H1 (cell line): ENCODE measurements around the gene PRKD1. TPM values are rescaled to one million over a fixed set of nuclear protein-coding genes. Genes with fewer than 3 reads are reported as not detected.

Experiments
- CTCF ChIA-PET: fragments of 300-600 bp; sonication (Branson Sonifier 250); formaldehyde crosslinking; loops from one replicate; lab custom pipeline; 2021; ENCODE audit not compliant: partially characterized antibody; lab: Charles Lee
- POLR2A ChIA-PET: fragments of 300-600 bp; sonication (Branson Sonifier 250); formaldehyde crosslinking; loops from one replicate; lab custom pipeline; 2021; ENCODE audit warnings: inconsistent platforms; ENCODE audit not compliant: partially characterized antibody; lab: Charles Lee
- DNase-seq, 2 experiments: peaks; one replicate each; pipeline versions ENCODE4 v3.0.0 to v3.0.0-alpha.2; 2010 to 2022; ENCODE audit warnings: low spot score in 2 of 2, low read depth in 1 of 2, mixed read lengths in 1 of 2
- FAIRE-seq: peaks from 2 replicates; lab custom pipeline; 2011; peaks lifted over from hg19 to GRCh38; lab: Jason Lieb, UNC
- H2AFZ ChIP-seq: 2 replicates; pipeline ENCODE4 v1.8.1; 2012; ENCODE audit warnings: low read length, inconsistent platforms
- H2AK5ac ChIP-seq: 2 replicates; pipeline ENCODE4 v1.6.1; 2013; ENCODE audit warnings: low read depth, low read length
- H2BK120ac ChIP-seq: replicated peaks from 2 replicates; pipeline ENCODE3; 2013; ENCODE audit warnings: low read depth, low read length, inconsistent platforms
- H2BK12ac ChIP-seq: 2 replicates; pipeline ENCODE4 v1.6.1; 2013; ENCODE audit warnings: low read depth, low read length
- H2BK15ac ChIP-seq: 2 replicates; pipeline ENCODE4 v1.6.1; 2013; ENCODE audit warnings: low read length
- H2BK20ac ChIP-seq: 2 replicates; pipeline ENCODE4 v1.6.1; 2013; ENCODE audit warnings: low read length
- H2BK5ac ChIP-seq: 2 replicates; pipeline ENCODE4 v1.6.1; 2013; ENCODE audit warnings: low read depth, low read length
- H3K14ac ChIP-seq: 2 replicates; pipeline ENCODE4 v1.6.1; 2013; ENCODE audit warnings: inconsistent platforms; ENCODE audit not compliant: insufficient read length
- H3K18ac ChIP-seq: 2 replicates; pipeline ENCODE4 v1.6.1; 2013; ENCODE audit warnings: low read length; ENCODE audit errors: extremely low read depth
- H3K23ac ChIP-seq: 2 replicates; pipeline ENCODE4 v1.6.1; 2013; ENCODE audit warnings: inconsistent platforms; ENCODE audit not compliant: insufficient read length
- H3K23me2 ChIP-seq: 2 replicates; pipeline ENCODE4 v1.6.1; 2013; ENCODE audit warnings: low read depth, low read length
- H3K27ac ChIP-seq: 2 replicates; pipeline ENCODE4 v1.6.1; 2011; ENCODE audit warnings: low read depth, low read length, inconsistent platforms
- H3K27me3 ChIP-seq, 4 experiments: replicated peaks in 1 of 4; 1 replicate in 1 of 4; 2 replicates in 3 of 4; pipeline versions ENCODE4 v1.6.1 to v1.8.1; 2011 to 2013; ENCODE audit warnings: low read length in 3 of 4, mild to moderate bottlenecking in 3 of 4, inconsistent platforms in 2 of 4, mixed read lengths in 2 of 4, moderate library complexity in 1 of 4; ENCODE audit not compliant: control insufficient read depth in 3 of 4, insufficient read depth in 3 of 4; ENCODE audit errors: extremely low read depth in 1 of 4
- H3K36me3 ChIP-seq, 4 experiments: 2 replicates each; pipeline versions ENCODE4 v1.6.1 to v1.8.1; 2011 to 2013; ENCODE audit warnings: mild to moderate bottlenecking in 4 of 4, low read length in 3 of 4, moderate library complexity in 2 of 4, control low read depth in 1 of 4, inconsistent platforms in 1 of 4; ENCODE audit not compliant: insufficient read depth in 4 of 4, control insufficient read depth in 2 of 4
- H3K4ac ChIP-seq: replicated peaks from 2 replicates; pipeline ENCODE3; 2013; ENCODE audit warnings: low read length, low read depth, mixed read lengths, inconsistent platforms; ENCODE audit not compliant: insufficient read length
- H3K4me1 ChIP-seq, 4 experiments: replicated peaks in 1 of 4; 1 replicate in 1 of 4; 2 replicates in 3 of 4; pipeline versions ENCODE4 v1.6.1 to v1.8.1; 2011 to 2013; ENCODE audit warnings: low read length in 3 of 4, inconsistent platforms in 2 of 4, mixed read lengths in 1 of 4; ENCODE audit not compliant: insufficient read depth in 4 of 4, control insufficient read depth in 3 of 4
- H3K4me2 ChIP-seq, 2 experiments: 2 replicates each; pipeline versions ENCODE4 v1.6.1 to v1.8.1; 2011 to 2013; ENCODE audit warnings: low read depth in 2 of 2, low read length in 2 of 2, control low read depth in 1 of 2, inconsistent platforms in 1 of 2, mild to moderate bottlenecking in 1 of 2; ENCODE audit not compliant: insufficient read depth in 1 of 2
- H3K4me3 ChIP-seq, 4 experiments: fragments of 200-600, 300-600 bp in 1 of 4; sonication (generic), shearing (Covaris generic), sonication (Bioruptor Twin) in 1 of 4; 2 replicates each; pipeline versions ENCODE4 v1.5.1 to v1.8.1; 2011 to 2016; ENCODE audit warnings: low read length in 4 of 4, low read depth in 3 of 4, control low read depth in 2 of 4, inconsistent platforms in 2 of 4, mild to moderate bottlenecking in 2 of 4, mixed read lengths in 1 of 4, moderate library complexity in 1 of 4; ENCODE audit not compliant: insufficient read depth in 2 of 4; ENCODE audit errors: extremely low read depth in 1 of 4
- H3K56ac ChIP-seq: replicated peaks from 2 replicates; pipeline ENCODE3; 2013; ENCODE audit warnings: low read depth, mild to moderate bottlenecking, mixed read lengths, low read length, inconsistent platforms; ENCODE audit not compliant: insufficient read length
- H3K79me1 ChIP-seq: 2 replicates; pipeline ENCODE4 v1.6.1; 2013; ENCODE audit warnings: low read depth, low read length, control low read depth
- H3K79me2 ChIP-seq, 2 experiments: 2 replicates each; pipeline versions ENCODE4 v1.6.1 to v1.8.1; 2012 to 2013; ENCODE audit warnings: low read length in 2 of 2, mild to moderate bottlenecking in 2 of 2, inconsistent platforms in 1 of 2; ENCODE audit not compliant: insufficient read depth in 2 of 2, control insufficient read depth in 1 of 2
- H3K9ac ChIP-seq, 4 experiments: replicated peaks in 1 of 4; 1 replicate in 1 of 4; 2 replicates in 3 of 4; pipeline versions ENCODE4 v1.6.1 to v1.8.1; 2011 to 2013; ENCODE audit warnings: low read depth in 3 of 4, low read length in 3 of 4, control low read depth in 2 of 4, mild to moderate bottlenecking in 2 of 4, moderate library complexity in 2 of 4, inconsistent platforms in 1 of 4; ENCODE audit errors: extremely low read depth in 1 of 4
- H3K9me3 ChIP-seq, 2 experiments: 2 replicates each; pipeline versions ENCODE4 v1.6.1 to v1.8.1; 2012 to 2013; ENCODE audit warnings: mild to moderate bottlenecking in 2 of 2, moderate library complexity in 2 of 2, control low read depth in 1 of 2, inconsistent platforms in 1 of 2, low read depth in 1 of 2, low read length in 1 of 2, mixed read lengths in 1 of 2; ENCODE audit not compliant: insufficient read depth in 2 of 2
- H4K20me1 ChIP-seq, 2 experiments: replicated peaks in 1 of 2; 2 replicates each; pipeline versions ENCODE3 to v1.8.1; 2011 to 2013; ENCODE audit warnings: inconsistent platforms in 2 of 2, low read length in 2 of 2, mild to moderate bottlenecking in 1 of 2; ENCODE audit not compliant: insufficient read depth in 2 of 2, control insufficient read depth in 1 of 2
- H4K5ac ChIP-seq: 2 replicates; pipeline ENCODE4 v1.6.1; 2013; ENCODE audit warnings: low read length, low read depth, mixed read lengths, inconsistent platforms; ENCODE audit not compliant: insufficient read length
- H4K8ac ChIP-seq: 2 replicates; pipeline ENCODE4 v1.8.0; 2013; ENCODE audit warnings: mild to moderate bottlenecking, moderate library complexity, low read length, inconsistent platforms; ENCODE audit not compliant: insufficient read depth; ENCODE audit errors: extremely low read depth
- H4K91ac ChIP-seq: replicated peaks from 2 replicates; pipeline ENCODE3; 2013; ENCODE audit warnings: low read length, mixed read lengths, inconsistent platforms; ENCODE audit not compliant: insufficient read length
- E2F6 ChIP-seq: IDR thresholded peaks from 2 replicates; pipeline ENCODE4 v1.6.1; 2012; ENCODE audit warnings: inconsistent platforms
- GABPA ChIP-seq: IDR thresholded peaks from 2 replicates; pipeline ENCODE4 v1.6.1; 2011; ENCODE audit warnings: mild to moderate bottlenecking, low read length, moderate library complexity, borderline replicate concordance; ENCODE audit not compliant: insufficient read depth
- RAD21 ChIP-seq, 2 experiments: IDR thresholded peaks in 1 of 2; conservative IDR thresholded peaks in 1 of 2; 2 replicates each; pipeline ENCODE4 v1.6.1; 2011; ENCODE audit warnings: low read depth in 2 of 2, low read length in 2 of 2, improper control_type of control experiment in 1 of 2, inconsistent platforms in 1 of 2, mild to moderate bottlenecking in 1 of 2, moderate library complexity in 1 of 2
- SIX5 ChIP-seq: IDR thresholded peaks from 2 replicates; pipeline ENCODE4 v1.6.1; 2011; ENCODE audit warnings: mild to moderate bottlenecking, low read depth, low read length
- SP1 ChIP-seq: IDR thresholded peaks from 2 replicates; pipeline ENCODE4 v1.6.1; 2011; ENCODE audit warnings: low read depth, low read length
- SRF ChIP-seq: IDR thresholded peaks from 2 replicates; pipeline ENCODE4 v1.6.1; 2011; ENCODE audit warnings: mild to moderate bottlenecking, low read depth, low read length, moderate library complexity
- WGBS, 2 experiments: shearing (Covaris generic) in 1 of 2; methylation state at CpG; one replicate each; pipeline versions ENCODE4 v1.1.6 to v1.1.7; 2013 to 2015; ENCODE audit warnings: low lambda C conversion rate in 2 of 2, mixed read lengths in 2 of 2, inconsistent platforms in 1 of 2, low coverage in 1 of 2, missing lambda C conversion rate in 1 of 2; ENCODE audit not compliant: insufficient replicate concordance in 2 of 2, insufficient coverage in 1 of 2, insufficient read length in 1 of 2; ENCODE audit errors: extremely low coverage in 1 of 2, missing lambda C conversion rate in 1 of 2; 5-methylcytosine and 5-hydroxymethylcytosine counted together
- polyA plus RNA-seq, 7 experiments: library from polyadenylated mRNA; depleted of rRNA in 3 of 7; stranded (reverse) in 5 of 7; unstranded in 2 of 7; fragments of >200 nt in 5 of 7; fragments of 200-250 nt in 2 of 7; gene quantifications; 1 replicate in 5 of 7; 2 replicates in 1 of 7; 4 replicates in 1 of 7; pipeline versions ENCODE4 v1.2.1 to v1.2.3, GENCODE V29; 2011 to 2013; ENCODE audit warnings: missing spikeins in 2 of 7, mixed read lengths in 2 of 7
- total RNA-seq: library from RNA; stranded (reverse); fragmentation: NEBNext Ultra II Directional; extraction: Animal tissue kit (Norgen Biotek cat#: 25700); gene quantifications from 2 replicates; pipeline ENCODE4 v1.2.1, GENCODE V29; 2021

The PRKD1 gene
- total and polyA plus RNA-seq, 2 of the 8 experiments (the other 6 are each of a cell fraction or from before 2014, with no cell fraction given) = 3.6 to 6.8 TPM

- Histone ChIP-seq H3K79me1 (no peaks in the 10 kb centered on the region), H3K79me2 (no peaks in the 10 kb centered on the region), H3K56ac (no peak overlapping the region), H2BK15ac (no peak overlapping the region), H3K27ac (no peak overlapping the region), H3K4me3 (no peak overlapping the region), H2AFZ (no peak overlapping the region), H3K27me3 (no peaks in the 10 kb centered on the region), H4K8ac (no peak overlapping the region), H2BK12ac (no peak overlapping the region), H3K23ac (no peak overlapping the region), H3K4ac (no peak overlapping the region), H3K9me3 (no peaks in the 10 kb centered on the region), H2AK5ac (no peak overlapping the region), H4K20me1 (no peaks in the 10 kb centered on the region), H3K23me2 (no peaks in the 10 kb centered on the region), H3K9ac (no peak overlapping the region), H3K4me1 (no peaks in the 10 kb centered on the region), H2BK5ac (no peak overlapping the region), H4K5ac (no peak overlapping the region), H4K91ac (no peak overlapping the region), H2BK20ac (no peak overlapping the region), H3K14ac (no peak overlapping the region), H3K36me3 (no peaks in the 10 kb centered on the region), H2BK120ac (no peak overlapping the region), H3K18ac (no peak overlapping the region), H3K4me2 (no peak overlapping the region)
- ChIA-PET CTCF (interaction anchor here (0.7 to 1.4 kb wide), 2 partner anchors 401 to 452 kb away, joined by 3 to 4 read pairs; no protein-coding TSS in a partner anchor), POLR2A (no interaction called here)
- TF ChIP-seq E2F6 (no peak), SP1 (no peak), RAD21 (IDR thresholded peaks at IDR 0.05 in 1 of 2, conservative IDR thresholded peaks at IDR 0.05 in 1 of 2; ENCODE audit: low read depth in 2 of 2, low read length in 2 of 2) (no peak), SRF (no peak), GABPA (no peak), SIX5 (no peak)
- FAIRE-seq = no peak
- WGBS, 2 experiments = 91% methylated on average over 4 of the region's 4 CpGs; no CpG with 5 or more reads in 1 of the 2 experiments
- DNase-seq = no peak
These were observed 374.2 kb downstream of the PRKD1 start for GRCh38 chr14:29553427-29553826.
